Measurements from ENCODE around the gene DNER.

The DNER gene

GRCh38 chr2:229431327-229431954 lies 282.9 kb downstream of the DNER start:
- DNase-seq: no peak

- no peak for DNase-seq
Measured at GRCh38 chr2:229429589-229429988, 284.8 kb downstream of the DNER start.

- DNase-seq: no peak
Measured at GRCh38 chr2:229426464-229426863, 287.9 kb downstream of the DNER start.

- no peak for DNase-seq
Measured at GRCh38 chr2:229425598-229425997, 288.8 kb downstream of the DNER start.

- no peak for DNase-seq
Measured at GRCh38 chr2:229422063-229422462, 292.3 kb downstream of the DNER start.

GRCh38 chr2:229419158-229419557 lies 295.2 kb downstream of the DNER start:
- DNase-seq: no peak

- no peak for DNase-seq
Measured at GRCh38 chr2:229417916-229418315, 296.4 kb downstream of the DNER start.

- DNase-seq: no peak
Measured at GRCh38 chr2:229417176-229417575, 297.2 kb downstream of the DNER start.

- DNase-seq: no peak
Measured at GRCh38 chr2:229416116-229416694, 298.1 kb downstream of the DNER start.

GRCh38 chr2:229414631-229415030 lies 299.7 kb downstream of the DNER start:
- no peak for DNase-seq

- no peak for DNase-seq
Measured at GRCh38 chr2:229412686-229413085, 301.7 kb downstream of the DNER start.

- DNase-seq: no peak
Measured at GRCh38 chr2:229410946-229411345, 303.4 kb downstream of the DNER start.

- DNase-seq: no peak
Measured at GRCh38 chr2:229410264-229410663, 304.1 kb downstream of the DNER start.

- no peak for DNase-seq
Measured at GRCh38 chr2:229409751-229410181, 304.6 kb downstream of the DNER start.

GRCh38 chr2:229408962-229409361 lies 305.4 kb downstream of the DNER start:
- no peak for DNase-seq

- no peak for DNase-seq
Measured at GRCh38 chr2:229408356-229408755, 306.0 kb downstream of the DNER start.

- DNase-seq: no peak
Measured at GRCh38 chr2:229407170-229407569, 307.2 kb downstream of the DNER start.

- no peak for DNase-seq
Measured at GRCh38 chr2:229405796-229406195, 308.6 kb downstream of the DNER start.

GRCh38 chr2:229403296-229403695 lies 311.1 kb downstream of the DNER start:
- DNase-seq: no peak

- DNase-seq: no peak
Measured at GRCh38 chr2:229401171-229401865, 313.0 kb downstream of the DNER start.

- no peak for DNase-seq
Measured at GRCh38 chr2:229393926-229394325, 320.4 kb downstream of the DNER start.

GRCh38 chr2:229392196-229392595 lies 322.2 kb downstream of the DNER start:
- no peak for DNase-seq

- DNase-seq: no peak
Measured at GRCh38 chr2:229388731-229389130, 325.6 kb downstream of the DNER start.

GRCh38 chr2:229387866-229388265 lies 326.5 kb downstream of the DNER start:
- no peak for DNase-seq

All from stimulated activated CD4-positive, alpha-beta T cell treated with anti-CD3 and anti-CD28 coated beads, Interleukin-4, amount 100 ng/mL, for 24 hours (primary cell).